Breast epithelium (tissue), 4 donors: Measurements from ENCODE around the gene FAAP100. TPM values are rescaled to one million over a fixed set of nuclear protein-coding genes. Genes with fewer than 3 reads are reported as not detected.

Experiments used
- DNase-seq, 2 donors: peaks; one replicate each; pipeline ENCODE4 v3.0.0-alpha.2; 2019; ENCODE audit warnings: low spot score in 2 of 2
- H3K27ac ChIP-seq, 2 donors: fragments of 200-600 bp; sonication (generic) in 1 of 2; one replicate each; pipeline ENCODE4 v1.5.1; 2016 to 2019; ENCODE audit warnings: mild to moderate bottlenecking in 1 of 2
- H3K27me3 ChIP-seq, 2 donors: fragments of 200-600 bp; sonication (generic) in 1 of 2; one replicate each; pipeline versions ENCODE4 v1.5.1 to v1.6.0; 2017 to 2019; ENCODE audit warnings: control low read depth in 1 of 2, mild to moderate bottlenecking in 1 of 2
- H3K36me3 ChIP-seq: fragments of 200-600 bp; one replicate; pipeline ENCODE4 v1.5.1; 2019
- H3K4me1 ChIP-seq, 2 donors: fragments of 200-600 bp; sonication (generic); one replicate each; pipeline ENCODE4 v1.5.1; 2016 to 2019; ENCODE audit warnings: control low read depth in 1 of 2
- H3K4me3 ChIP-seq, 3 donors: fragments of 200-600 bp; sonication (generic); 1 replicate in 2 of 3; 2 replicates in 1 of 3; pipeline ENCODE4 v1.5.1; 2016 to 2019; ENCODE audit warnings: mild to moderate bottlenecking in 3 of 3, moderate library complexity in 2 of 3
- H3K9me3 ChIP-seq, 2 donors: fragments of 200-600 bp; sonication (generic) in 1 of 2; one replicate each; pipeline ENCODE4 v1.5.1; 2016 to 2019; ENCODE audit warnings: control low read depth in 1 of 2
- CTCF ChIP-seq, 3 donors: fragments of 450-650 bp; IDR thresholded peaks; one replicate each; pipeline ENCODE4 v1.5.1; 2016 to 2017; ENCODE audit warnings: antibody characterized with exemption in 3 of 3, mild to moderate bottlenecking in 3 of 3, moderate library complexity in 3 of 3
- POLR2A ChIP-seq: fragments of 450-650 bp; IDR thresholded peaks from one replicate; pipeline ENCODE4 v1.6.1; 2016; ENCODE audit warnings: antibody characterized with exemption, mild to moderate bottlenecking, moderate library complexity
- POLR2AphosphoS5 ChIP-seq, 3 donors: sonication (generic); formaldehyde crosslinking; IDR thresholded peaks; one replicate each; pipeline ENCODE4 v1.6.1; 2017; ENCODE audit warnings: antibody characterized with exemption in 3 of 3
- intact Hi-C: fragments of 100-400 bp; cut with DNase I; formaldehyde crosslinking; loops from one replicate; pipeline ENCODE4 v1.15.1; 2023; ENCODE audit warnings: low total_unique reads
- total RNA-seq, 3 donors: library from RNA; depleted of rRNA; stranded (reverse); fragments of >200 nt; gene quantifications; one replicate each; pipeline ENCODE4 v1.1.0, GENCODE V29; 2016

Gene FAAP100
- total RNA-seq = 10 to 100 TPM; 13.0 to 23.1 (median 20.6) TPM

- Histone ChIP-seq H3K27me3 (no peaks in the 10 kb centered on the region), H3K4me3 (peak within 1 kb of the TSS; percentile 90 to 96 (median 90)), H3K36me3 (peaks cover 5% of the 10 kb centered on the region), H3K4me1 (peaks cover 4 to 9% of the 10 kb centered on the region in 2 donors), H3K9me3 (no peaks in the 10 kb centered on the region), H3K27ac (peak within 1 kb of the TSS; percentile 46 to 73)
- TF ChIP-seq CTCF (IDR thresholded peaks at IDR 0.05) (no peak), POLR2AphosphoS5 (IDR thresholded peaks at IDR 0.05) (peak in 2 of 3 donors; percentile 31 to 39)
- intact Hi-C loops = no loop called here
- peak; percentile 61 to 69 for DNase-seq
These were observed at the start of gene FAAP100 for GRCh38 chr17:81552244-81553017. Gene FAAP100, minus strand, starts transcription at chr17:81552353. Its CDS starts 23 bp downstream, at chr17:81552330.

GRCh38 chr17:81601525-81602120 is 49.5 kb upstream of the FAAP100 start:
- no peaks in the 10 kb centered on the region for H3K36me3 ChIP-seq
- H3K9me3 ChIP-seq = no peaks in the 10 kb centered on the region
- no peak for DNase-seq
- no peaks in the 10 kb centered on the region for H3K4me1 ChIP-seq
- no peaks in the 10 kb centered on the region for H3K27me3 ChIP-seq
- H3K27ac ChIP-seq = no peak overlapping the region
- H3K4me3 ChIP-seq = no peak overlapping the region
- intact Hi-C loops = loop anchor here (10.0 kb wide), 1 partner anchor 327 kb away; no protein-coding TSS in a partner anchor
- TF ChIP-seq POLR2A = no peak
- TF ChIP-seq CTCF (IDR thresholded peaks at IDR 0.05) = peak; percentile 9 to 75 (median 74)
- no peak for TF ChIP-seq POLR2AphosphoS5 (IDR thresholded peaks at IDR 0.05)

GRCh38 chr17:81599719-81600486 is 47.8 kb upstream of the FAAP100 start:
- H3K27ac ChIP-seq = no peak overlapping the region
- H3K36me3 ChIP-seq = no peaks in the 10 kb centered on the region
- intact Hi-C loops = loop anchor here (10.0 kb wide), 1 partner anchor 325 kb away; no protein-coding TSS in a partner anchor

GRCh38 chr17:81593105-81593871 is 41.1 kb upstream of the FAAP100 start:
- H3K9me3 ChIP-seq = no peaks in the 10 kb centered on the region
- no peak for DNase-seq
- no peak for TF ChIP-seq CTCF (IDR thresholded peaks at IDR 0.05)
- no peak for TF ChIP-seq POLR2AphosphoS5 (IDR thresholded peaks at IDR 0.05)
- TF ChIP-seq POLR2A = no peak
- H3K4me3 ChIP-seq = no peak overlapping the region
- peaks cover 5% of the 10 kb centered on the region for H3K36me3 ChIP-seq
- H3K4me1 ChIP-seq = no peaks in the 10 kb centered on the region
- no peaks in the 10 kb centered on the region for H3K27me3 ChIP-seq
- H3K27ac ChIP-seq = no peak overlapping the region
- intact Hi-C loops = no loop called here

More at GRCh38 chr17:81599719-81600486, 47.8 kb upstream of the FAAP100 start:
- Histone ChIP-seq H3K4me1 (no peaks in the 10 kb centered on the region), H3K9me3 (no peaks in the 10 kb centered on the region), H3K4me3 (no peak overlapping the region), H3K27me3 (no peaks in the 10 kb centered on the region)
- no peak for DNase-seq
- TF ChIP-seq CTCF (IDR thresholded peaks at IDR 0.05) (no peak), POLR2A (no peak), POLR2AphosphoS5 (IDR thresholded peaks at IDR 0.05) (no peak)
